ENCODE data around the gene DOCK10.
A peak's percentile ranks its signal among the peaks of the same experiment; 100 is the strongest.

The DOCK10 gene

DNA sequence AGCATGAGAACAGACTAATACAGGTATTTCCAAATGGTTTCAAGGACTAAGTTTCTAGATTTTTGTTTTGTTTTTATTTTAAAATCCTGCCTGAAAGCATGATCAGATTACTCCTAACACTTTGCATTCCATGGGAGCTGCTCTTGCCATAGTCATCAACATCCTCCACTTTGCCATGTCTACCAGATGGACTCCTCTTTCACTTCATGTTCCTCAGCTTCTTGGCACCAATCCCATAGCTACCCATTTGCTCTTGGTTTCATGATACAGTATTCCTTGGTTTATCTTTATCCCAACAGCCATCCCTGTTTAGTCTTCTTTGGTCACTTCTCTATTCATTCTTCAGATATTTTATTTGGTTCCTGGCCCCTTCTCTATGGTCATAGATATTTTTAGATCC is 171.9 kb downstream of the DOCK10 start:
- peak; percentile 62 for DNase-seq

DNA sequence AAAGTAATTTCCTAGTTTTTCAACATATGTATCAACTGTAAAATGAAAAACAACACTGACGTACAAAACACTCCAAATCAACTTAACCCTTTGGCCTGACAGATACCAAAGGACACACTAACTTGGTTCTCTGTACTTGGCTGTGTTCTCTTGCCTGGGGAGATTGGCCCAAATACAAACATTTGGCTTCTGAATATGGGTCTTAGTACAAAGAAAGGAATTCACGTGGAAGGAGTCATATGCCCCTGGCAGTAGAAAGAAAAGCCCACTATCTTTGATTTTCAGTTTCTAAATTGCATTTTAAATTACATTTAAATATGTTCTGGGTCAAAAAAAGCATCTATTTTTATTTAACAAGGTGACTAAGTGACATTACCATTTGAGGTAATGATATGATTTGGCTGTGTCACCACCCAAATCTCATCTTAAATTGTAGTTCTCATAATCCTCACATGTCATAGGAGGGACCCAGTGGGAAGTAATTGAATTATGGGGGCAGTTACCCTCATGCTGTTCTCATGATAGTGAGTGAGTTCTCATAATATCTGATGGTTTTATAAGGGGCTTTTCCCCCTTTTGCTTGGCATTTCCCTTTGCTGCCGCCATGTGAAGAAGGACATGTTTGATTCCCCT is 172.6 kb downstream of the DOCK10 start:
- DNase-seq: peak; percentile 90

DNA sequence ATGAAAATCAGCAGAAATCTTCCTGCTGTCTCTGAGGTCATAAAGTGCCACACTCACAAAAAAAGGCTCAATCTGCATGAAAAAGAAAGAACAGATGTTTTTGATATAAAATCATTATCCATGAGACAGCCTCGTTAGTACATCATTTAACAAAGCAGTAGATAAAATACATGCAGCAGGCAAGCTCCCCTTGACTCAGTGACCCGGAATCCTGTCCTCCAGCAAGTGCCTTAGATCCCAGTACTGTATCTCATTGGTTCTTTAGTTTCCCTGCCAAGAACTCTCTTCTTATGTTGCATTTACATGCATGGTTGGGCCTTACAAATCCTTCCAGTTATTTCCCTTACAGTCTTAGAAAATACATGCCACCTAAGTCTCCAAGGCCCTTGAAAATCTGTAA is 177.3 kb downstream of the DOCK10 start:
- no peak for DNase-seq

DNA sequence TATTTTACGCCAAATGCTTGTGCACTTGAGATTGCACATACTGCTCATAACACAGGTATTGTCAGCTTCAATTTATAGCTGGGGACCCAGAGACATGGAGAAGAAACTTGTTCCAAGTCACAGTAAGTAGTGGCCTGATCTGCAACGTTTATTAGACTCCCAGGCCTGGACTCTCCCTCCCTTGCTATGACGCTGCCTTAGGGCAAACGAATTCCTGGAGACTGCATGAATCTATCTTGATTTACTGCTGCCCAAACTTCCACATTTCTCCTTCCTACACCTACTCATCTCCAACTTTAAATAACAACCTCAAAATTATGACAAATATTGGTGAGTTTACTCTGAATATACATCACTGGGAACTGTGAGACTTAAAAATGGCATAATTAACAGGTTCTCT is 181.0 kb downstream of the DOCK10 start:
- DNase-seq: no peak

DNA sequence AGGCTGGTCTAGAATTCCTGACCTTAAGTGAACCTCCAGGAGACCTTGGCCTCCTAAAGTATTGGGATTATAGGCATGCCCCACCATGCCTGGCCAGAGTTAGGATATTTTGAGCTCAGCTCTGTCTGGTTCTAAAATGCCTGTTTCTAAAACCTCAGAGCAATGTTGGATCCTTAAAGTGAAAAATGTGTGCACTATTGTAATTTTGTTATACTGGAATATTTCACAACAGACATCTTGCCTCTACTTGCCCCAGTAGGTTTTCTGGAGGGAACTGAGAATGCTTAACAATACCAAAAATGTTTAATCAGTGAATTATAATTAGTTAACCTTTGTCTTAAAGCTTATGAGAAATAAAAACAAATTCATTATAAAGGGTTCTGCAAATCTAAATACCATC is 181.5 kb downstream of the DOCK10 start:
- DNase-seq: no peak

DNA sequence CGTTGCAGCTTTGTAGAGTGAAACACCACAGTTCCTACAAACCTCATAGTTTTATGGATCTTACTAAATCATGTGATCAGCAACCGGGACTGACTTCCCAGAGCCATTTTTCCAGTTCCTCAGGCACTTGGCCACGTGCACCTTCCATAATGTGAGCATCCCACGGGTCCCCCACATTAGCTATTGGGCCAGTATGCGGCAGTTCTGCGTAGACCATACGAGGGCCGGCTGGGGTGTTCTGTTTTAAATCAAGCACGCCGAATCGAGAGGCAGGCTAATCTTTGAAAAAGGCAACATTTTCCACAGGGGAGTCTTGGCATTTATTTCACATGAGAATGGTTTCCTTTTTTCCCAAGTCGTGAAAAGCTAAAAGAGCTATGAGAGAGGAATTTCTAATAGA is 190.5 kb downstream of the DOCK10 start:
- no peak for DNase-seq

DNA sequence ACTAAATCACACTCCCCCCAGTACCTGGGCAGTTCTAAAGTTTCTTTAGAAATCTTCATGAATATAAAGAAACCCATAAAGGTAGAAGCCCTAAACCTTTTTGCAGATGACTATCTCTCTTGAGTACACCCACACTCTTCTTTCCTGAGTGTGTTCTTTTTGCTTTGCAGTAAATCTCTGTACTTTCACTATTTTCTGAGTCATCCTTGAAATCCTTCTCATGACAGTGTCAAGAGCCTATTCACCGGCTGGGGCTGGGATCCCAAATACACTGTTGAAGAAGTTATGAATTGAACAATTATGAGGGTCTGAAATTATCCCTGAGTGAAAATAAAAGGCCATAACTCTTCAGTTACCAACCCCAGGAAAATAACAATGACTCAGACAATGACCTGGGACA is 192.2 kb downstream of the DOCK10 start:
- DNase-seq: no peak

DNA sequence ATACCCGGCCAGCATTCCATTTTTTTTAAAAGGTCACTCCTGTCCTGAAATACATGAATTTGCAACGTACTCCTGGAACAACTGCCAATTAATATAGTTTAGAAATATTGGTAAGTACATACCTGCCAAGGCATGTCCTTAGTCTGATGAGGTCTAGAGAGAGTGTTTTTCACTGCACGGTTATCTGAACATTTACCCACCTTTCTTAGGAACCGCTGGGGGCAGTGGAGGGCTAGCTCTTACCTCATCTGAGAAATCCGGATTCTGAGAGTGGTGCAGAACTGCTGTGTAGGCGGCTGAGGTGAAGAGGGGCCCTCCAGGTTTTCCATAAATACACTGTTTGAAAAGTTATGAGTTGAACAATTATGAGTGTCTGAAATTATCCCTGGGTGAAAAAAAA is 193.0 kb downstream of the DOCK10 start:
- DNase-seq: no peak

DNA sequence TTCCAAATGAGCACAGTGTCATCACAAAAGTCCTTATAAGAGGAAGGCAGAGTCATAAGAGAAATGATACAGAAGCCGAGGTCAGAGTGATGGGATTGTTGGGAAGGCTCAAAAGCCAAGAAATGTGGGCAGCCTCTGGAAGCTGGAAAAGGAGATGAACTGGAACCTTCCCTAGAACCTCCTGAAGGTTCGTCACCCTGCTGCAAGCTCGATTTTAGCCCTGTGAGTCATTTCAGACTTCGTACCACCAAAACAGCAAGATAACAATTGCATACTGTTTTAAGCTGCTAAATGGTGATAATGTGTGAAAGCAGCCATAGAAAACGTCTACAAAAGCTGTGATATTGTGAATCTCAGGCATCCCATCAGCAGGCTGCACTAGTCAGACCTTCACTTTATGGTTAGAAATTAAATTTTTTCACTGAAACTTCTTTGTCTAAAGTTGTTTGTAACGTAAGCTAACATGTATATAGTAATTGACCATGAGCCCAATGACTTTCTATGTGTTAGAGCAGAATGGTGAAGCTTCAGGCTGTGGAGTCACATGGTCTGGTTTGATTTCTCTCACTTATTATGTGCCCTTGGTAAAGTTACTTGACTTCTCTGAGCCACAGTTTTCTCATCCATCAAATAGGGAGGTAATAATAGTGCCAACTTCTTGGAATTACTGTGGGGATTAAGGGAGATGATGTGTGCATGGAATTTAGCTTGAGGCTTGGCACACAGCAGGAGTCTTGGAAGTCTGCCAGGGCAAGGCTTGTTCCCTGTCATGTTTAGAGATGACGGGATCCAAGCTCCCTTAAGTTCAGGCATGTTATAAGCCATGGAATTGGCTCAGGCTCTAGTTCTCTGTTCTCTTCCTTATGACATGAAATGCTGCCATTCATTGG is 194.1 kb downstream of the DOCK10 start:
- DNase-seq: peak; percentile 90

DNA sequence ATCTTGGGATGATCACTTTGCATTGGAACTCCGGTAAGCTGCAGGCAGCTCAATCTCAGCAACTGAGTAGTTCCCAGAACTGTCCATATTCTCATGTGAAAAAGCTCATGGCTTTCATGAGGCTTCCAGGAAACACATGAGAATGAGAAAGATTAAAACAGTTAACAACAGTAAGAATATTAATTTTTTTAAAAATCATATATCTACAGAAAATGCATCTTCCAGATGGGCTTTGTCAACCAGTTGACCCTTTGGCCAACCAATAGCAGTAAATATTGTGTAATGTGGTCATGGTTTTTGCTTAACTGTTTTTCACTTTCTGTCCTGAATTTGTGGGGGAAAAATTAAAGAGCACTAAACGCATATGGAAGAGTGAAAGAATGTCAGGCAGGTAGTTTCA is 194.9 kb downstream of the DOCK10 start:
- no peak for DNase-seq

DNA sequence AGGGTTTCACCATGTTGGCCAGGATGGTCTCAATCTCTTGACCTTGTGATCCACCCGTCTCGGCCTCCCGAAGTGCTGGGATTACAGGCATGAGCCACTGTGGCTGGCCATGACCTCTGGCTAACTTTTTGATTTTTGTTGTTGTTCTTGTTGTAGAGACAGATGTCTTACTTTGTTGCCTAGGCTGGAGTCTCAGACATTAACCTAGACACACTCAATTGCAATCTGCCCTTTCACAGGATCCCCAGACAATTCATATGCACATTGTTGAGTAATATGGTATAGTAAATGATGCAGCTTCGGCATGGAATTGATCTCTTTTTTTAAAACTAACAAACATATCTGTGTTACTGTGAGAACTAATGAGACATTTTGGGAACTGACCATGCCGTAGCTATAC is 195.6 kb downstream of the DOCK10 start:
- no peak for DNase-seq

DNA sequence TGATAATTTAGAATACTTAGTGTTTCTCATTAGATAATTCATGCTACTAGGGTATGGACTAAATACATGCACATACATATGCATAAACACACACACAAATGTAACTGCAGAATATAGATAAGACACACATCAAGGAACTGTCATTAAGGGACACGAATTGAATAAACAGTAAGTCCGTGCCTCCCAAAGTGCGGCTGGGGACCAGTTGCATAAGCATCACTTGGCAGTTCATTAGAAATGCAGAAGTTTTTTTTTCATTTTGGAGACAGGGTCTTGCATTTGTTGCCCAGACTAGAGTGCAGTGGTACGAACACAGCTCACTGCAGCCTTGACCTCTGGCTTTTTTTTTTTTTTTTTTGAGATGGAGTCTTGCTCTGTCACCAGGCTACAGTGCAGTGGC is 196.1 kb downstream of the DOCK10 start:
- no peak for DNase-seq

DNA sequence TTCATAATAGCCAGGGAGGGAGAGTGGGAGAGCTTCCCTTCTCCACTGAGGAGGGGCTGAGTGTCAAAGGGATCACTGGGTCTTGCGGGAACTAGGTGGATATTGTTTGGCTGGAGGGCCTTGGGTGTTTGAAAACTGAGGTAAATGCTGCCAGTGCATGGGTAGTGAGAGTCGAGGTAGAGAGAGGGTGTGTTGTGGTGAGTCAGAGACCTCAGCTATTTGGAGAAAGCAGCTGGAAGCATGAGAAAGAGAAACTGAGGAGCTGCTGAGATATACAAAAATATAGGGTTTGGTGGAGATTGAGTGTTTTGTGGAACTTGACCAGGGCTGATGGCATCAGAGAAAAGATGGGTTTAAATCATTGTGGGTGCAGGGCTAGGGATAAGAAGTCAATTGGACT is 199.1 kb downstream of the DOCK10 start:
- DNase-seq: no peak

DNA sequence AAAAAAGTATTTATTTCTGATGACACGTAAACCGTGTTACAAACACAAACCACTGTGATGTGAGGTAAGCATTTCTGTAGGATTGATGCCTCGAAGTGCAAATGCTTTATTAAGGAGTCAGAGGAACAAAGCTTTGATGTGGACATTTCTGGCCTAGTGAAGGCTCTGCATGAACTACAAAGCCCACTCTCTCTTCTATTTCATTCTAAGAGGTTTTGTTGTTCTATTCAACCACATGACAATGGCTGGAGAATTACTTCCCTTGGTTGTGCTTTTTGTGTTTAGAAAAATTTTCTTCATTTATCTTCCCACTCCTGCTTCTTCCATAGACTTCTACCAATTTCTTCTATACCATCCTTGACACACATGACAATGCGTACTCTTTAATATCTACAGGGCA is 200.4 kb downstream of the DOCK10 start:
- DNase-seq: no peak

DNA sequence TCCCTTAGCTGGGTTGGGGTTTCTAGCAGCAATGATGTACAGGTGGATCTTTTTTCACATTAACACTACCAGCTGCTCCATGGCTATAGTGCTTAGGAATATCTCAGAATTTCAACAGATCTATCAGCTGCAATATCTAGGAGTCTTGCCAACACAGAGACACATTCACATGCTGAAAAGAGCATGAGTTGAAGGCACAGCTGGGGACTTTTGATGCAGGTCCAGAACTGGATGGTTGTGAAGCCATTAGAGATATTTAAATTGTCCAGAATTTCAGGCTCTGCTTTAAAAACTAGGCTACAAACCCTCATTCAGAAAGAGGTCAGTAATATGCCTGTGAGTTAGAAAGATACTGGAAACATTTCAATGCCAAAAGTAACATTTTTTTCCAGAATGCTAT is 203.9 kb downstream of the DOCK10 start:
- DNase-seq: peak; percentile 41

DNA sequence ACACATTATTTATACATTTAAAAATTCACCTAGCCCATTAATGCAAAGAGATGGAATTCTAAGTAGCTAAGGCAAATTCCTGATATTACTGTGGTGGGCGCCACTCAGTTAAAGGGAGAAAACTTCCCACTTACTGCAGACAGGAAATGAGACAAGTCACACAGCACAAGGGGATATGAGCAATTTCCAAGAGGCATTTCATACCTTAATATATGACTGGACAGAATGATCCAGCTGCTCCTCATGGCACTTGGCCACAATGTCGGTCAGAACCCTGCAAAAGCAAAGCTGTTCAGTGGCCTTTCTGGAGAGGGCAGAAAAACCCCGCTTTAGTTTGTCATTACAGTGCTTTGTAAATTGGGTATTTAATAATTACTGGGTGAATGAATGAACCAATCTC is 204.7 kb downstream of the DOCK10 start:
- peak; percentile 94 for DNase-seq

DNA sequence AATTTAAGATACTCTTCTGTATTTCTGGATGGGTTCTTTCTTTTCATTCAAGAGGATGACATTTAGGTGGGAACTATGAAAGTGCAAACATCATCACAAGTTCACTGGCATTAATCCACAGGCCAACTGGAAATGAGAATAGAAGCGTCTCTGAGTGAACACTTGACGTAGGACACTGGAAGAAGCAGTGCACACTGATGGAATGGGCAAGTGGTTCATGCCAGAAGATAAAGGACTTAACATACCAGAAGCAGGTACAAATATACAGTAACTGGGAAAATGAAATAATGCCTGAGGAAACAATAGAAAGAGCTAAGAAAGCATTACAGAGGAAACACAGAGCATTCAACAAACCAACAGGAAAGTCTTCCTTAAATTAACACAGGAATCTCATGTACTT is 205.2 kb downstream of the DOCK10 start:
- DNase-seq: no peak

DNA sequence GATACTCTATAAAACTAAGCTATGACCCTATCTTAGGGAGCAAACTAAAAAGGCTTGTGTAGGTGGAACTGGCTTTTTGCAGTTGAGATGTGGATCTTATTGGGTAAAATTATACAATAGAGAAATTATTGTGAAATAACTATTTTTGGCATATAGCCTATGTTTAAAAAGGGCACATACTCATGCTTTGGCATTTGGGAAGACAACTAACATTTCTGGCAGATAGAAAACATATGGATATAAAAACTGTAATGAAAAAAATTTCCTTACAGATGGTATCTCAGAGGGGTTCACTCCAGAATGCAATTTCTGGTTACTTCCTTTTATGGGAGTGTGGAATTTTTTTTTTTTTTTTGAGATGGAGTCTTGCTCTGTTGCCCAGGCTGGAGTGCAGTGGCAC is 206.0 kb downstream of the DOCK10 start:
- peak; percentile 58 for DNase-seq

DNA sequence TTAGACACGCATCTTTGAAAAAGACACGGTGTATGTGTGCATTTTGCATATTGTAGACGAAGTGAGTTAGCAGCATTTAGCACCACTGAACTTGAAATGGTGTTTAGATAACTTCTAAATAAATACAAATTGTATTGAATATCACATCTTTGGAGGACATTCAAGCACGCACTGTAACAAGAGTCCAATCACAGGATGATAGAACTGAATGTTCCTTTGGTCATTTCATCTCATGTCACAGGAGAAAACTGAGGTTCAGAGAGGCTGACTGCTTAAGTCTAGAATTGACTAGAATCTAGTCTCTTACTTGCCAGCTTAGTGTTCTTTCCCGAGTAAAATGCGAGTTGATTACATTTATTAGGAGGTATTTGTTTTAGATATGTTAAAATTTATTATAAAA is 206.9 kb downstream of the DOCK10 start:
- DNase-seq: no peak

DNA sequence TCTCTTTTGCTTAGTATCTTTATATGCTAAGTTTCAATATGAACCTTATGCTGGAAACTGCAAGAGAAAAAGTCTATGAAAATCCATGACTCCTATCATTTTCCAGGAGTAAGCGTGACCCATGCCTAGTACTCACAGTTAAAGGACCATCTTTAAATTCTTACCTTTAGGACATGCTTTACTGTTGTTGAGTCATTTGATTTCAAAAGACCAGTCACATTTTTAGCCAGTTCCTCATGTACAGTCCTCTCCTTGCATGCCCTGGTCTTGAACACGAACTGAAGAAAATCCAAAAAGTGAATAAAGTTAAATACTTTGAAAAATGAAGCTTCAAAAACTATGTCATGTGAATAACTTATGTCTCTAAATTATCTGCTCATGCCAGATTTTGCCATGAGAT is 208.3 kb downstream of the DOCK10 start:
- no peak for DNase-seq

DNA sequence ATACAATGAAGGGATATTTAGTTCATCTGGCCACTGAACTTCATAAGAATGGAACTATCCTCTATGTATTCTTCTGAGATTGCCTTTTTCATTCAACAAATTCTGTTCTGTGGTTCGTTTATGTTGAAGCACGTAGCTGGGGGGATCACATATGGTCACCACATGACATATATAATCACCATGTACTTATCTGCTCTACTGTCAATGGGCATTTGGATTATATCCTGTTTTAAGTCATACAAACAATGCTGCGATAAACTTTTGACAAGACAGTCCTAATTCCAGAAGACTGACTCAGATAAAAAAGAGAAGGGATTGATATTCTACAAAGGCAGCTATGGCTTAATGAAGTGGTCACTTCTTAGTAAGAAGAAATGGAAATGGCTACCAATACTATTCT is 210.1 kb downstream of the DOCK10 start:
- no peak for DNase-seq

DNA sequence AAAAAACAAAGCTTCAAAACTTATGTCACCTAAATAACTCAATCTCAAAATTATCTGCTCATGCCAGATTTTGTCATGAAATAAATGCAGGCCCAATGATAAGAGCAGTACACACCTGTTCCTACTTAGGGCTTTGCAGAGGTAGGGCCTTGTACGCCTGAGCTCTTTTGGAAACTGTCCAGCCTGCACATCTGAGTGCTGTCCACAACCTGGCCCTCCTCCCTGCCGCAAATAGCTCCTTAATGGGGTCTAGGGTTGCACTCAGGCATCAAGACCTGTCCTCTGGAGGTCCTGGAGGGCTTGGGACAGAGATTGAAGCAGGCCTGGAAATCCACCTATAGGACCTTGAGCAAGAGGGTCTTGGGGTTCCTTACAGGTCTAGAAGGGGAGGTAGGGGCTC is 210.7 kb downstream of the DOCK10 start:
- no peak for DNase-seq

DNA sequence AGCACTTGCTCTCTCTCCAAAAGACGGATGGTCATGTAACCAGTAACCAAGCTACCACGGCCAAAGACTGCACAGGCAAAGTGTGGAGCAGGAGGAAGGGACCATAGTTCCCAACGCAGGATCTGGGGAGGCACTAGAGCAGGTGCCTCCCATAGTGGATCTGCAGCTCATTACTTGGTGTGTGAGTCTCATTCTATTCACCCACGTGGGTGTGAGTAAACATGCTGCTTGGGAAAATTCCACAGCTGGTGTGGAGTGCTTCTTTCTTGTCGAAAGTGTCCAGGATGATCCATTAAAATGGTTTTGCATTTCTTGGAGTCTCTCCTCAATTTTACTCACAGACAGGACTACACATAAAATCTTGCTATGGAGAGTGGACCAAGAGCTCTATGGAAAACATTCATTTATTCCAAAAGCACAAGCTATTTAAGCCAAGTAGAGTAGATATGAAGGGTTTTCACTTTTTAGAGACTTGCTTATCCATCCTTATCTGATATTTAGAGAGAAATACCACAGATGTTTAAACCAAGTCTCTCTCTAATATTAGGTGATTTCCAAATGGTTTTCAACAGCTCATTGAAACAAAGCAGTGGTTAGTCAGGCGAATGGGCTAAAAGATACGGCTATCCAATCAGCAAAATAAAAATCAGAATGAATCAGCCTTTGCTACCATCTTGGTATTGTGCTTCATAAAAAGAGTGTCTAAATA is 221.8 kb downstream of the DOCK10 start:
- no peak for DNase-seq

DNA sequence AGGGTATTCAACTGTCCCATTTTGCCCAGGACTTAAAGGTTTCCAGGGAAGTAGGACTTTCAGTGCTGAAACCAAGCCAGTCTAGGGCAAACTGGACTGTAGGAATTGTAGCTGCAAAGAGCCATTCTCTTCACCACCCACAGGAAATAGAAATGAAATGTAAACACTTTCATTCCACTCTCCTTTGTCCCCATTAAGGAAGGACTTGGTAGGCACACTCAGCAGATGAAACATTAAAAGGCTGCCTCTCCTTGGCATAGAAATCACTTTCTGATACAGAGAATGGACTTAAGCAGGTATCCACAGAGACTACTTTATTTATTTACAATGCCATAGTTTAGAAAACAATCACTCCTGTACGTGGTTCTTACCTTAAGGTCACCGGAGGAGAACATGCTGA is 223.2 kb downstream of the DOCK10 start:
- DNase-seq: no peak
